Esophagus mucosa (tissue), 1 donor: ENCODE results near the gene TENT4A. TPM values are rescaled to one million over a fixed set of nuclear protein-coding genes. Genes with fewer than 3 reads are reported as not detected.

Experiments used
- ATAC-seq: fragments of 200-7000 bp; cut with Tn5 transposase; one replicate; pipeline ENCODE4 v1.9.1; 2020
- total RNA-seq: library from RNA; stranded (reverse); gene quantifications from one replicate; pipeline ENCODE4 v1.2.4, GENCODE V29; 2023
- donor health status: DM: yes; HTN: yes; CAD: no.

Gene TENT4A
- total RNA-seq, 1 donor from 2014 or later = 13.0 TPM

GRCh38 chr5:6733411-6734242 lies 20.4 kb downstream of the TENT4A start:
- ATAC-seq = no peak

- ATAC-seq = no peak
Observed at GRCh38 chr5:6734243-6734700, 21.0 kb downstream of the TENT4A start.

GRCh38 chr5:6734781-6735180 lies 21.5 kb downstream of the TENT4A start:
- no peak for ATAC-seq

- no peak for ATAC-seq
Observed at GRCh38 chr5:6736106-6736505, 22.9 kb downstream of the TENT4A start.

- no peak for ATAC-seq
Observed at GRCh38 chr5:6736524-6737042, 23.4 kb downstream of the TENT4A start.

GRCh38 chr5:6737043-6737941 lies 24.1 kb downstream of the TENT4A start:
- no peak for ATAC-seq

GRCh38 chr5:6739603-6740002 lies 26.4 kb downstream of the TENT4A start:
- ATAC-seq = no peak

GRCh38 chr5:6740586-6741150 lies 27.4 kb downstream of the TENT4A start:
- no peak for ATAC-seq

- ATAC-seq = no peak
Observed at GRCh38 chr5:6742081-6742758, 29.0 kb downstream of the TENT4A start.

- no peak for ATAC-seq
Observed at GRCh38 chr5:6743161-6743560, 29.9 kb downstream of the TENT4A start.

- no peak for ATAC-seq
Observed at GRCh38 chr5:6744841-6745705, 31.8 kb downstream of the TENT4A start.

- ATAC-seq = peak; percentile 80
Observed at GRCh38 chr5:6745706-6746222, 32.5 kb downstream of the TENT4A start.

- no peak for ATAC-seq
Observed at GRCh38 chr5:6746244-6746643, 33.0 kb downstream of the TENT4A start.

- no peak for ATAC-seq
Observed at GRCh38 chr5:6747103-6747502, 33.9 kb downstream of the TENT4A start.

- no peak for ATAC-seq
Observed at GRCh38 chr5:6748142-6748541, 34.9 kb downstream of the TENT4A start.

- no peak for ATAC-seq
Observed at GRCh38 chr5:6749026-6749716, 35.9 kb downstream of the TENT4A start.

- no peak for ATAC-seq
Observed at GRCh38 chr5:6750142-6750840, 37.1 kb downstream of the TENT4A start.

GRCh38 chr5:6750951-6751685 lies 37.9 kb downstream of the TENT4A start:
- no peak for ATAC-seq

- ATAC-seq = no peak
Observed at GRCh38 chr5:6752236-6752635, 39.0 kb downstream of the TENT4A start.
